Bladder microvascular endothelial cell (primary cell): ENCODE results near the gene OR14K1. TPM values are rescaled to one million over a fixed set of nuclear protein-coding genes. Genes with fewer than 3 reads are reported as not detected.

ENCODE experiments used
- total RNA-seq: library from RNA; depleted of rRNA; stranded (reverse); fragments of >200 nt; gene quantifications from 2 replicates; pipeline ENCODE4 v1.2.3, GENCODE V29; 2014

OR14K1 gene
- not detected in 2 replicates for total RNA-seq

GRCh38 chr1:247738315-247738714 is at the start of gene OR14K1:
OR14K1 (plus strand) TSS chr1:247738615; CDS start chr1:247738615, 0 bp downstream.

GRCh38 chr1:247716546-247716945 is 21.9 kb upstream of the OR14K1 start, which contains the start of gene OR6F1:
OR6F1 (minus strand) TSS chr1:247716646; CDS start chr1:247712755, 3,891 bp downstream.

GRCh38 chr1:247748041-247748440 is 9.6 kb downstream of the OR14K1 start, which contains the start of gene OR14A2:
OR14A2 (minus strand) TSS chr1:247748141.

GRCh38 chr1:247760456-247760855 is 22.0 kb downstream of the OR14K1 start, which contains the start of gene OR1C1:
OR1C1 (minus strand) TSS chr1:247760556; CDS start chr1:247758406, 2,150 bp downstream.

Other genes starting within 250 kb of the OR14K1 start
- not detected in 2 replicates for gene OR2C3, start 202.2 kb upstream of the OR14K1 start, total RNA-seq
- gene GCSAML, start 189.5 kb upstream of the OR14K1 start, total RNA-seq, result under 0.01 TPM in 1 of 2 replicates, not detected in the other
- gene OR2G2, start 150.3 kb upstream of the OR14K1 start, total RNA-seq, result not detected in 2 replicates
- not detected in 2 replicates for gene OR2G3, start 133.0 kb upstream of the OR14K1 start, total RNA-seq
- gene OR13G1, start 58.9 kb upstream of the OR14K1 start, total RNA-seq, result not detected in 2 replicates
- gene OR6F1, start 22.0 kb upstream of the OR14K1 start, total RNA-seq, result not detected in 2 replicates
- not detected in 2 replicates for gene OR14A2, start 9.5 kb downstream of the OR14K1 start, total RNA-seq
- gene OR1C1, start 21.9 kb downstream of the OR14K1 start, total RNA-seq, result not detected in 2 replicates
- not detected in 2 replicates for gene OR14A16, start 85.5 kb downstream of the OR14K1 start, total RNA-seq
- gene OR11L1, start 103.3 kb downstream of the OR14K1 start, total RNA-seq, result not detected in 2 replicates
- gene TRIM58, start 118.6 kb downstream of the OR14K1 start, total RNA-seq, result 0.06 TPM in 1 of 2 replicates, not detected in the other
- gene OR2W3, start 157.0 kb downstream of the OR14K1 start, total RNA-seq, result not detected in 2 replicates
- gene OR2T8, start 181.6 kb downstream of the OR14K1 start, total RNA-seq, result not detected in 2 replicates
- not detected in 2 replicates for gene OR2AJ1, start 186.3 kb downstream of the OR14K1 start, total RNA-seq
- gene OR2L8, start 210.2 kb downstream of the OR14K1 start, total RNA-seq, result 0.31 TPM in 1 of 2 replicates, not detected in the other
- not detected in 2 replicates for gene OR2AK2, start 226.6 kb downstream of the OR14K1 start, total RNA-seq